Activated B cell treated with CpG ODN at 0.5 μM for 24 hours (primary cell): ENCODE data around the gene GPR32. TPM values are rescaled to one million over a fixed set of nuclear protein-coding genes. Genes with fewer than 3 reads are reported as not detected.
"Not testable (repeated sequence)": the region's sequence is repeated elsewhere in the genome, so short reads cannot be mapped to it uniquely, and the experiment has no call there.

Experiments used
- ATAC-seq: fragments of 200-7000 bp; cut with Tn5 transposase; one replicate; pipeline ENCODE4 v1.10.0; 2021; ENCODE audit warnings: low read depth, mild to moderate bottlenecking, moderate library complexity
- CTCF ChIA-PET: fragments of 350-600 bp; sonication (Branson Sonifier 250); formaldehyde crosslinking; loops from one replicate; lab custom pipeline; 2021; ENCODE audit warnings: antibody characterized with exemption; lab: Charles Lee
- POLR2A ChIA-PET: fragments of 350-600 bp; sonication (Branson Sonifier 250); formaldehyde crosslinking; loops from one replicate; lab custom pipeline; 2021; ENCODE audit warnings: antibody characterized with exemption; lab: Charles Lee
- DNase-seq: peaks from one replicate; pipeline ENCODE4 v3.0.0; 2022
- H3K27ac Mint-ChIP-seq: one replicate; pipeline ENCODE4 v1.8.0; 2020; ENCODE audit warnings: mixed read lengths
- H3K27me3 Mint-ChIP-seq: one replicate; pipeline ENCODE4 v1.8.0; 2021; ENCODE audit warnings: mixed read lengths
- H3K36me3 Mint-ChIP-seq: one replicate; pipeline ENCODE4 v1.8.0; 2021; ENCODE audit warnings: low read depth, mixed read lengths
- H3K4me1 Mint-ChIP-seq: one replicate; pipeline ENCODE4 v1.8.0; 2021; ENCODE audit warnings: mixed read lengths
- H3K4me3 Mint-ChIP-seq: one replicate; pipeline ENCODE4 v1.8.0; 2020; ENCODE audit warnings: mild to moderate bottlenecking, mixed read lengths
- H3K9me3 Mint-ChIP-seq: one replicate; pipeline ENCODE4 v1.8.0; 2020; ENCODE audit warnings: mixed read lengths
- intact Hi-C: fragments of 100-400 bp; cut with micrococcal nuclease; formaldehyde crosslinking; loops from one replicate; pipeline ENCODE4 v1.15.1; 2024
- total RNA-seq: library from RNA; stranded (reverse); gene quantifications from 2 replicates; pipeline ENCODE4 v1.2.3, GENCODE V29; 2022
- TF ChIP-seq, protein P1 (sequence below): fragments of 200-600 bp; IDR thresholded peaks from one replicate; pipeline ENCODE4 v1.8.0; 2022; ENCODE audit warnings: antibody characterized with exemption, mild to moderate bottlenecking

Gene GPR32
- total RNA-seq, 1 donor from 2014 or later = not detected

DNA sequence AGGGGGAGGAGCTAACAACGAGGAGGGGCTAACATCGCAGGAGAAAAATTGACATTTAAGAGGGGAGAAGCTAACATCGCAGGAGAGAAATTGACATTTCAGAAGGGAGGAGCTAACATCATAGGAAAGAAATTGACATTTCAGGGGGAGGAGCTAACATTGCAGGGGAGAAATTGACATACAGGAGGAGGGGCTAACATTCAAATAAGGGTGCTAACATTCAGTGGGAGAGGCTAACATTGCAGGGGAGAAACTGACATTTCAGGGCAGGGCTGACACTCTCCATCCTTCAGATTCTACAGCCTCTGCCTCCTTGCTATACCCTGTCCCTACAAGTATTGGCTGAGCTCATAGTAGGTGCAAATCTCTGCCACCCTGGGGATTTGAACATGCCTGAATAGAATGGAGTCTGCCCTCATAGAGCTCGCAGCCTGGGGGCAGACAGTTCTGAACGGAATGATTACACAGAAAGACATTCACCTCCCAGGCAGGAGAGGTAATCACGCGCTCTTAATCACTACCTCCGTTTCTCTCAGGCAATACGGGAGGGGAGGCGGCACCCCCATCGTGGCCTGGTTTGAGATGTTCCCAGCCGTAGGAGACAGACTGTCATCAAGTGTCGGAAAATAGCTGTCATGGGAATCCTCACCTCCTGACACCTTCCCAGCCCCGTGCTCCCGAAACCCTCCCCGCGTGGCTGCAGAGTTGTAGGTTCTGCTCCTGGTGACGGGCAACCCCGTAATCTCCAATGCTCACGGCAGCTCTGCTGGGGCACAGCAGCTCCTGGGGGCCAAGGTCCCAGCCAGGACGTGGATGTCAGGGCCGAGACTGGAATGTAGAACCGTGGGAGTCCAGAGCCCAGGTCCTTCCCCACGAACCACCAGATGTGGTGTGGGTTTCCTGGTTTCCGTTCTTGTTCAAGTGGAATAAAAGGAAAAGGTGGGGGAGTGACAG lies 9.5 kb downstream of the GPR32 start:
- CTCF ChIA-PET = no interaction called here
- ATAC-seq (no peak), DNase-seq (no peak)
- Mint-ChIP-seq H3K4me1 (peaks cover 6% of the 10 kb centered on the region), H3K36me3 (no peaks in the 10 kb centered on the region), H3K9me3 (no peaks in the 10 kb centered on the region), H3K4me3 (no peak overlapping the region), H3K27ac (no peak overlapping the region), H3K27me3 (peaks cover 54% of the 10 kb centered on the region)
- intact Hi-C loops = loop anchor here (5.0 kb wide), 1 partner anchor 172 kb away; no protein-coding TSS in a partner anchor
- TF ChIP-seq, protein P1, sequence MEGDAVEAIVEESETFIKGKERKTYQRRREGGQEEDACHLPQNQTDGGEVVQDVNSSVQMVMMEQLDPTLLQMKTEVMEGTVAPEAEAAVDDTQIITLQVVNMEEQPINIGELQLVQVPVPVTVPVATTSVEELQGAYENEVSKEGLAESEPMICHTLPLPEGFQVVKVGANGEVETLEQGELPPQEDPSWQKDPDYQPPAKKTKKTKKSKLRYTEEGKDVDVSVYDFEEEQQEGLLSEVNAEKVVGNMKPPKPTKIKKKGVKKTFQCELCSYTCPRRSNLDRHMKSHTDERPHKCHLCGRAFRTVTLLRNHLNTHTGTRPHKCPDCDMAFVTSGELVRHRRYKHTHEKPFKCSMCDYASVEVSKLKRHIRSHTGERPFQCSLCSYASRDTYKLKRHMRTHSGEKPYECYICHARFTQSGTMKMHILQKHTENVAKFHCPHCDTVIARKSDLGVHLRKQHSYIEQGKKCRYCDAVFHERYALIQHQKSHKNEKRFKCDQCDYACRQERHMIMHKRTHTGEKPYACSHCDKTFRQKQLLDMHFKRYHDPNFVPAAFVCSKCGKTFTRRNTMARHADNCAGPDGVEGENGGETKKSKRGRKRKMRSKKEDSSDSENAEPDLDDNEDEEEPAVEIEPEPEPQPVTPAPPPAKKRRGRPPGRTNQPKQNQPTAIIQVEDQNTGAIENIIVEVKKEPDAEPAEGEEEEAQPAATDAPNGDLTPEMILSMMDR = no peak
- POLR2A ChIA-PET = no interaction called here

DNA sequence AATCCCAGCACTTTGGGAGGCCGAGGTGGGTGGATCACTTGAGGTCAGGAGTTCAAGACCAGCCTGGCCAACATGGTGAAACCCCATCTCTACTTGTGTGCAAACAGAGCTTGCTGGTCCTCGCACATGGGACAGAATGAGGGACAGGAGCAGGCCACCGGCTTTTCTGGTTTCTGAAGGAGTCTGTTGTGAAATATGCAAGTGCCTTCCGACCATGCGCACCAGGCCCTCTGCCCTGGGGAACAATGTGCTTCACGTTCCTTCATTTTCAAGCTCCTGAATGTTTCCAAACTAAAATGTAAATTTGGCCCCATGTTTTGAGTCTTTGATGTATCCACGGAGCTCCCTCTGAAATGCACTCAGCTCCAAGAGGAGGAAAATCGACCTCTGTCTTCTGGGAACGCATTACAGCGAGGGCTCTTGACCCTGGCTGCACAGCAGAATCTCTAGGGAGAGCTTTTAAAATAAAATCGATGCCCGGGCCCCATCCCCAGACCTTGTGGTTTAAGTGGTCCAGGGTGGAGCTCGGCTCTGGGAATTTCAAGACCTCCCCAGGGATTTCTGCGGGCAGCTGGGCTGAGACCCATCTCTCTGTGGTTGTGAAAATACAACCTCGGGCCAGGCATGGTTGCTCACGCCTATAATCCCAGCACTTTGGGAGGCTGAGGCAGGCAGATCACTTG lies 10.6 kb downstream of the GPR32 start:
- ChIA-PET CTCF (no interaction called here), POLR2A (no interaction called here)
- DNase-seq (no peak), ATAC-seq (no peak)
- H3K4me1 Mint-ChIP-seq = peaks cover 6% of the 10 kb centered on the region
- no peaks in the 10 kb centered on the region for H3K9me3 Mint-ChIP-seq
- no peak overlapping the region for H3K4me3 Mint-ChIP-seq
- intact Hi-C loops = loop anchor here (5.0 kb wide), 1 partner anchor 174 kb away; no protein-coding TSS in a partner anchor
- no peaks in the 10 kb centered on the region for H3K36me3 Mint-ChIP-seq
- H3K27me3 Mint-ChIP-seq = peaks cover 51% of the 10 kb centered on the region
- no peak overlapping the region for H3K27ac Mint-ChIP-seq
- TF ChIP-seq, protein P1 = no peak

DNA sequence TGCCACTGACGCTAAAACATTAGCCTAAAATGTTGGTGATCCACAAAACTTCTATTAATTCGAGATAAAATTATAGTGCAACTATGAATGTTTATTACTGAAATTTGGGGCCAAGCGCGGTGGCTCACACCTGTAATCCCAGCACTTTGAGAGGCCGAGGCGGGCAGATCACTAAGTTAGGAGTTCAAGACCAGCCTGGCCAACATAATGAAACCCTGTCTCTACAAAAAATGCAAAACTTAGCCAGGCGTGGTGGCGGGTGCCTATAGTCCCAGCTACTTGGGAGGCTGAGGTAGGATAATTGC lies 13.5 kb downstream of the GPR32 start:
- H3K27me3 Mint-ChIP-seq = peaks cover 35% of the 10 kb centered on the region
- ChIA-PET CTCF (interaction anchor here (0.7 to 3.3 kb wide), 5 partner anchors 138 to 426 kb away, joined by 3 to 19 read pairs (median 8); no protein-coding TSS in a partner anchor), POLR2A (interaction anchor here (0.7 kb wide), 1 partner anchor 427 kb away, joined by 3 read pairs; no protein-coding TSS in a partner anchor)
- not testable (repeated sequence) for H3K9me3 Mint-ChIP-seq, H3K4me1 Mint-ChIP-seq, ATAC-seq, DNase-seq, H3K4me3 Mint-ChIP-seq, H3K27ac Mint-ChIP-seq, H3K36me3 Mint-ChIP-seq
- intact Hi-C loops = loop anchor here (1.0 to 5.0 kb wide), 7 partner anchors 78 to 531 kb away; no protein-coding TSS in a partner anchor

DNA sequence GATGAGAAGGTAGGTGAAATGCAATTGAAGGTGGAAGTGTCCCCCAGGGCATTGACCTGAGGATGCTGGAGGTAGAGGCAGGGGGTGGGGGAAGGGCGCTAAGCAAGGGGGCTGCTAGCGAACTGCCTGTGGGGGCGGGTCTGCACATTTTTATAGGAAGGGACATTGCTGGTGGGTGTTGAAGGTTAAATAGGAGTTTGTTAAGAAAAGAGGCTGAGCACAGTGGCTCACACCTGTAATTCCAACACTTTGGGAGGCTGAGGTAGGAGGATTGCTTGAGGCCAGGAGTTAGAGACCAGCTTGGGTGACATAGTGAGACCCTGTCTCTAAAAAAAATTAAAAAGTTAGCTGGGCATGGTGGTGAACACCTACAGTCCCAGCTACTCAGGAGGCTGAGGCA lies 14.4 kb downstream of the GPR32 start:
- no peak for DNase-seq
- POLR2A ChIA-PET = no interaction called here

DNA sequence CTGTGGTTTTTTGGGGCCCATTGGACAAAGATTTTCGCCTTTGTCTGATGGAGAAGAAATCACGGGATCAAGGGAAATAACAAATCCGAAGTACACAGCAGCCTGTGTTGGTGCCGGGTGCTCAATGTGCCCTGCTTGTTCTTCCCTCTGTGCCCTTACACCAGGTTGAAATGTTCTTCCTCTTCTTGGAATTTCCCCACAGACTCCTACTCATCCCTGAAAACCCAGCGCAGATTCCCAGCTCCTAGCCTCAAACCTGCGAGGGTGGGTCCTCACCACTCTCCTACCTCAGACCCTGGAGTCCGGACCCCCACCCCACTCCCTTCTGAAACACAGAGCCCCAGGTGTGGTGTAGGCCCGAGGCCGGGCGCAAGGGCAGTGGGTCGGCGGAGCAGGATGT lies 15.1 kb downstream of the GPR32 start:
- CTCF ChIA-PET = no interaction called here
- H3K9me3 Mint-ChIP-seq = no peaks in the 10 kb centered on the region
- no peaks in the 10 kb centered on the region for H3K36me3 Mint-ChIP-seq
- no peak overlapping the region for H3K27ac Mint-ChIP-seq
- DNase-seq (no peak), ATAC-seq (no peak)
- POLR2A ChIA-PET = no interaction called here
- peaks cover 21% of the 10 kb centered on the region for H3K27me3 Mint-ChIP-seq
- TF ChIP-seq, protein P1 = no peak
- H3K4me1 Mint-ChIP-seq = peaks cover 2% of the 10 kb centered on the region
- intact Hi-C loops = no loop called here
- no peak overlapping the region for H3K4me3 Mint-ChIP-seq

More for the DNA sequence above, 14.4 kb downstream of the GPR32 start:
- H3K4me3 Mint-ChIP-seq = no peak overlapping the region
- H3K27ac Mint-ChIP-seq = no peak overlapping the region
- intact Hi-C loops = loop anchor here (5.0 kb wide), 1 partner anchor 177 kb away; no protein-coding TSS in a partner anchor
- peaks cover 2% of the 10 kb centered on the region for H3K4me1 Mint-ChIP-seq
- H3K27me3 Mint-ChIP-seq = peaks cover 26% of the 10 kb centered on the region
- H3K9me3 Mint-ChIP-seq = no peaks in the 10 kb centered on the region
- TF ChIP-seq, protein P1 = no peak
- CTCF ChIA-PET = interaction anchor here (1.9 to 3.3 kb wide), 4 partner anchors 137 to 427 kb away, joined by 5 to 19 read pairs (median 12); no protein-coding TSS in a partner anchor
- no peaks in the 10 kb centered on the region for H3K36me3 Mint-ChIP-seq
- ATAC-seq = no peak
